Spleen (tissue), 7 donors: Measurements from ENCODE around the gene IFNLR1.

ENCODE experiments used
- CTCF ChIP-seq, 11 experiments: fragments of 200-600 bp in 7 of 11; fragments of 450-650 bp in 4 of 11; sonication (generic) in 4 of 11; IDR thresholded peaks in 8 of 11; conservative IDR thresholded peaks in 3 of 11; 1 replicate in 7 of 11; 2 replicates in 4 of 11; pipeline versions ENCODE4 v1.4.0 to v1.8.0; 2016 to 2021; ENCODE audit warnings: antibody characterized with exemption in 11 of 11, inconsistent platforms in 4 of 11, mild to moderate bottlenecking in 1 of 11
- POLR2A ChIP-seq, 3 donors: fragments of 450-650 bp; IDR thresholded peaks; one replicate each; pipeline ENCODE4 v1.5.1; 2017; ENCODE audit warnings: antibody characterized with exemption in 3 of 3, mild to moderate bottlenecking in 1 of 3
- donor health status: DM: no; HTN: no; CAD: no; lungs with moderate emphysema.
- donor health status: DM: no; HTN: no; CAD: no.
- donor health status: DM: no; HTN: no; CAD: no.

DNA sequence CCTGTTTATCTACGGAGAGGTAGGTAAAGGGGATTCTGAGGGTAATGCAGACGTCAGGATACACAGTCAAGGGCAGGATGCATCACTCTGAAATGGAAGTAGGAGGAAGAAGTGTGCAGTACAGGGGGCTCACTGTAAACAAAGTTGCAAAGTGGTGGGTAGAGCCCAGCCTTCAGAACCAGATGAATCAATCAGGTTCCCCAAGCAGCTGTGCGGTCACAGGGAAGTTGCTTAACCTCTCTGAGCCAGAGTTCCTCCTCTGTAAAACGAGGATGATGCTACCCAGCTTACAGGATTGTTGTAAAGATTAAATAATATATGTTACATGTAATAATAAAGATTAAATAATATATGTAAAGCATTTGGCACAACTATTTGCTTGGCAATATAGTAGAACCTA lies 61.6 kb downstream of the IFNLR1 start:
- TF ChIP-seq CTCF (IDR thresholded peaks at IDR 0.05 in 8 of 11, conservative IDR thresholded peaks at IDR 0.05 in 3 of 11) (no peak), POLR2A (IDR thresholded peaks at IDR 0.05) (no peak)
